GM12874 (cell line): ENCODE measurements around the gene SLC7A14.

ENCODE experiments used
- TF ChIP-seq, protein P1 (sequence below): IDR thresholded peaks from 2 replicates; pipeline ENCODE4 v1.5.1; 2011; ENCODE audit warnings: low read depth, mild to moderate bottlenecking, control low read depth, low read length, moderate library complexity; ENCODE audit not compliant: insufficient read depth

SLC7A14 gene

DNA sequence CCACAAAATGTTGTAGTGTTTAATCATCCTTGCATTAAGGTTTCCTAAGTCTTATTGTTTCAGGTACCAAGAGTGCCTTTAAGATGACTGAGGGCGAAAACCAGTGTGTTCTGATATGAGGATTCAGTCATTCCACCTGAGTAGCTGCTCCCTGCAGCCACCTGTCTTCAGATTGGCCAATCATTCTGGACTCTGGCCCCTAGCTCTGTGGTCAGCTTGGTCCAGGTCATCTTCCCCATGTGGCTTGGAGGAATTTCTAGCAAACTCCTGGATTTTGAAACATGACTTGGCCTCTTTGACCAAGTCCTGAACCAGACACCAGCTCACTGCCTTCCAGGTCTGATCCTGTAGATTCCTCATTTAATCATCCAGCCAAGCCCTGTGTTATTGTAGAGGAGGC lies 7.8 kb upstream of the SLC7A14 start:
- TF ChIP-seq, protein P1, sequence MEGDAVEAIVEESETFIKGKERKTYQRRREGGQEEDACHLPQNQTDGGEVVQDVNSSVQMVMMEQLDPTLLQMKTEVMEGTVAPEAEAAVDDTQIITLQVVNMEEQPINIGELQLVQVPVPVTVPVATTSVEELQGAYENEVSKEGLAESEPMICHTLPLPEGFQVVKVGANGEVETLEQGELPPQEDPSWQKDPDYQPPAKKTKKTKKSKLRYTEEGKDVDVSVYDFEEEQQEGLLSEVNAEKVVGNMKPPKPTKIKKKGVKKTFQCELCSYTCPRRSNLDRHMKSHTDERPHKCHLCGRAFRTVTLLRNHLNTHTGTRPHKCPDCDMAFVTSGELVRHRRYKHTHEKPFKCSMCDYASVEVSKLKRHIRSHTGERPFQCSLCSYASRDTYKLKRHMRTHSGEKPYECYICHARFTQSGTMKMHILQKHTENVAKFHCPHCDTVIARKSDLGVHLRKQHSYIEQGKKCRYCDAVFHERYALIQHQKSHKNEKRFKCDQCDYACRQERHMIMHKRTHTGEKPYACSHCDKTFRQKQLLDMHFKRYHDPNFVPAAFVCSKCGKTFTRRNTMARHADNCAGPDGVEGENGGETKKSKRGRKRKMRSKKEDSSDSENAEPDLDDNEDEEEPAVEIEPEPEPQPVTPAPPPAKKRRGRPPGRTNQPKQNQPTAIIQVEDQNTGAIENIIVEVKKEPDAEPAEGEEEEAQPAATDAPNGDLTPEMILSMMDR: no peak

DNA sequence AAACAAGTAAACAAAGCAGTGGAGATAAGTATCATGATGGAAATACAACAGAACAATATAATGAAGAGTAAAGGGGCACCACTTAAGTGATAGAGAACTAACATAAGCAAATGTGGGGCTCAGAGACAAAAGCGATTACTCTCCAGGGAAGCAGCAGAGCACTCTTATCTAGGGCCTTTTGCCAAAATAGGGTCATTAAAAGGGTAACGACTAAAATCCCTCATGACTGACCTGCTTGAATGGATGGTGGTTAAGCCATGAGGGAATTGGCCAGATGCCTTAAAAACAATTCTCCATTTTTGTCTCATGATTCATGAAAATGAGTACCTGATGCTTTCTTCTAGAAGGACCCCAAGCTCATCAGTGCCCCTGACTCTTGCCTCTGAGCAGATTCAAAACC lies 3.2 kb upstream of the SLC7A14 start:
- TF ChIP-seq, protein P1: no peak

DNA sequence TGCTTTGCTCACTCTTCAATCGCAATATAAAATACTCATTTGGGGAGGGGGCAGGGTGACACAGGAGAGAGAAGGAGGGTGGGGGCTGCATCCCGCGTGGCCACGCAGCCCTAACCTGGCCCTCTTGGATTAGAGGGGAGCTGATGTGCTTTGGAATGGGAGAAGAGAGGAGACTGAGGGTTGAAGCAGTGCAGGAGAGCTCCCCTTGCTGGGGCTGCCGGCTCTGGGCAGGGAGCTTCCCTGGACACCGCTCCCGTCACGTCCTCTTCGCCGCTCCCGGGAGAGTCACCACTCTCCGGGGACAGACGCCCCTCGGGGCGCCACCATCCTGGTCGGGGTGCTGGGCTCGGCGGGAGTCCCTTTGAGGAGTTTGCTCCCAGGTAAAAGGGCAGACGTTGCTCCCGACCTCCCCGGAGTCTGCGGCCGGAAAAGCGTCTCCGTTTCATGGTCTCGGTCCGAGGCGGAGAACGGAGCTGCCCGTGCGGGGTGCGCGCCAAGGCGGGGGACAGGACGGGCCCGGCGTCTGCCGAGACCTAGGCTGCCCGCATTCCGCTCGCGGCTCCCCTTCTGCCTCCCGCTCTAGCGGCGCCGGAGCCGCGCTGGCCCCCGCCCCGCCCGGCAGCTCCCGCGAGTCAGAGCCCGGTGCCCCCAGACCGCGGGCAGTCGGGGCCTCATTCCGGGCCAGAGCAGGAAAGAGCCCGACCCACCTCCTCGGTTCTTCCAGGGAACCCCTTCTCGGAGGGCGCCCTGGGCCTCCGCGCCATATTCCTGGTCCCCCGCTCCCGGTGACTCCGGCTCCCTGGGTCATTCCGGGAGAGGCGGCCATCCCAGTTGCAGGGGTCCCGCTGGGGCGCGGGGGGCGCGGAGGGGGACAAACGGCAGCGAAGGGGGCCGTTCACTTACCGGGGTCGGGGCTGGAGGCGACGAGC lies 603 bp downstream of the SLC7A14 start:
- TF ChIP-seq, protein P1: no peak

DNA sequence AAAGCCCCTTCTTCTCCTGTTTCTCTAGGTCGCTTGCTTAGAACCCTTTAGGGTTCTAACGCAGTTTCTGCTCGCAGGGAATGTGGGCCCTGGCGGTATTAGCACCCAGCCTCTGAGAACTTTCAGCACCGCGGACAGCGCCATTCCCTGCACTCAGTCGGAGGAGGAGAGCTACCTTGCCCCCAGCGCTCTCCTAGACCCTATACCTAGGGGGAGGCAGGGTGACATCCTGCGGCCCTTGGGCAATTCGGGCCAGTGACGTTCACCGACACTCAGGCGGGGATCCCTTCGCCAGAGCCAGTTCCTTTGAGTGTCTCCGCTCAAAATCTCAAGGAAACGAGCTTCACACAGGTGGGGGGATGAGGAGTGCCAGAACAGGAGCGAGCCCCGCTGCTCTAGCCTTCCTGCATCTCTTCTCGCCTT lies 1.3 kb downstream of the SLC7A14 start:
- TF ChIP-seq, protein P1: no peak

DNA sequence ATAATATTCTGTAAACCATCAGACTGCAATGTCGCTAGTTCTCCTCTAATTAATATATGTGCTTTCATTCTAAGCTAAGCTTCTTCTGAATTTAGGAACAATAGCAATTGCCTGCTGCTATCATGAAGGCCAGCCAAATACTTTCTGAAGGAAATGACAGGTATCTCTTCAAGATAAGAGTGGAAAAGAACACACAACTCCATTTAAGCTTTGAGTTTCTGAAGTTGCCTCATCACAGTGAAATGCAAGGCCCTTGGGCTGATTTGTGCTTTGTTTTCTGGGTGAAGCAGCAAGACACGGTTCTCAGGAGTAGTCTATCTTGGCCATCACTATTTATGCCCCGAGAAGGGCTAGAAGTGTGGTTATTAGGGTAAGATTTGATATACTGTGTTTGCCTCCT lies 6.2 kb downstream of the SLC7A14 start:
- TF ChIP-seq, protein P1: no peak

DNA sequence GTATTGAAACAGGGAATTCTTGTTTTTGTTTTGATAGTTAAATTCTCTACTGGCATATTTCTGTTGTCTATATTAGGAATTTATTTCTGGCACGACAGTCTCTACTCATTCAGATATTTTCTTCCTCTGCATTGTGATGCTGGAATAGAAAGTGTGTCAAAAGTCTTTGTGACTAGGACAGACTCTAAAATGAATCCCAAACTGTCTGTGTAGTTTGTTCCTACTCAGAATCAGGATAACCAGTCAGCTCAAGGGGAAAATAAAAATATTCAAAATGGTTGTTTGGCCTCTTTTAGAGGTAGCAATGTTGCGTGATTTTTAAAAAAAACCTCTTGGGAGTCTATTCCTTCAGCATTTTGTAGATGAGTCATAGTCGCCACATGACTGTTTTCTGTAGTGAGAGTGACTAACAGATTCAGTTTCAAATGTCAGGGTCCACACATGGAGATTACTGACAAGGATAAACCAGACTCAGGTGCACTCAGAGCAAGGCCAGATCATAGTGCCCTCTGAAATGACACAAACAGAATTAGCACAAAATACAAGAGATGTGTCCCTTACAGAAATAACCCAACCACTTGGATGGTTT lies 13.1 kb downstream of the SLC7A14 start:
- TF ChIP-seq, protein P1: no peak

DNA sequence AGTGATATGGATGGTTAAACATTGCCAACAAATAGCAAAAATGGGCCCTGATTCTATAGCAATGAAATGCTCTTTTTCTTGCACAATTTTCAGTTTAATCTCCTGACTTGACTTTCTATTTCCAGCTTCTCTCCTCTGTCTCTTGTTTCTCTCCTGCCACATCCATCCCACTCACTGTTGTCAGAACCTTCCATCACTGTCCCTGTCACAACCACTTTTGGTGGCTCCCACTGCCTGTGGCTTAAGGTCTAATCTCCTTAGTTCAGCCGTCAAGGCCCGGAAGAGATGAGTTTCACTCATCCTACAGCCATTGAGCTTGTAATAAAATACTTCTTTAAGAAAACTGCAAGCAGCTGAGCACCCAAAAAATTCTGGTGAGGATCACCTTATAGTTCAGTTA lies 19.5 kb downstream of the SLC7A14 start:
- TF ChIP-seq, protein P1: no peak
